ENCODE data around the gene NFE2L2. TPM values are rescaled to one million over a fixed set of nuclear protein-coding genes. Genes with fewer than 3 reads are reported as not detected.

Gene NFE2L2
- total and polyA plus RNA-seq, 9 of the 15 experiments (the other 6 are each of a cell fraction or from before 2014, with no cell fraction given) = 29.3 to 120 (median 59.3) TPM

DNA sequence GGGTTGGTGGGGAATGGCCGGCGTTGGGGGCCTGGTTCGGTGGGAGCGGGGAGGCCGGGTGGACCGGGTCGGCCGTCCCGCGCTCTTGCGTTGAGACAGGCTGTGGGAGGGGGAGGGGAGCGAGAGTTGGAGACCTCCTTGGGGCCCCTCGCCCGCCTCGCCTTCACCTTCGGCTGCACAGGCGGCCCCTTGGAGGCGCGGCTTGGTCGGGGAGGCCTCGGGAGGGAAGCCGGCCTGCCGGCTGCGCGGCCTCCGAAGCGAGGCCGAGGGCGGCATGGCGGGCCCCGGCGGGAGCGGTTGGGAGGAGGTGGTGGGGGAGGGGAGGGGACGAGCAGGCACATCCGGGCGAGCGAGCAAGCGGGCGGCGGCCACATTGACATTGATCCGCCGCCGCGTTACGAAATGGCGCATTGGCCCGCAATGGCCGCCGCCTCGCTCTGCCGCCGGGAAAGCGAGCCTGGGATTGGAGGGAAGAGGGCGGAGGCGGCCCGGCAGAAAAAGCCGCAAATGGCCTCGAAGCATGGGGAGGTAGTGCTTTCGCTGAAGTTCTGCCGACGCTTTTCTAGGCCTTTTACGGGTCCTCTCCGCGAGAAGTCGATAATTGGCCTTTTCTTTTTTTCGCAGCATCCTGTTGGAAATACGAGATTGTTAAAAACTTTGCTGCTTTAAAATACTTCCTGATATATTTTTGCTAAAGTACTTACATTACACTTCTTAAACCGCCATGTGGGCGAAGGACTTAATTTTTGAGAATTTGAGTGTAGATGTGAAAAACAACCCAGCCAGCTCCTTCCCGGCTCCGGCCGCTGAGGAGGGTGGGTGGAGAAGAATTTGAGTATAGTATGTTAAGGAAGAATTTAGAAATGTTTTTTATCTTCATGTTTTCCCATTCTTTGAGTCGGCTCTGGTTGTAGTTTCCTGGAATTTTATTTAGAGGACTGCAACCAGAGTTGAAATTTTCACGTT, 51.4 kb downstream of the NFE2L2 start (continued):
- peak; percentile 84 for TF ChIP-seq CEBPG (CRISPR knock-in tag; IDR thresholded peaks at IDR 0.05)
- peak; percentile 81 to 82 for TF ChIP-seq CEBPG (tag; conservative IDR thresholded peaks at IDR 0.05 in 1 of 2, IDR thresholded peaks at IDR 0.05 in 1 of 2)
- TF ChIP-seq, protein P1, sequence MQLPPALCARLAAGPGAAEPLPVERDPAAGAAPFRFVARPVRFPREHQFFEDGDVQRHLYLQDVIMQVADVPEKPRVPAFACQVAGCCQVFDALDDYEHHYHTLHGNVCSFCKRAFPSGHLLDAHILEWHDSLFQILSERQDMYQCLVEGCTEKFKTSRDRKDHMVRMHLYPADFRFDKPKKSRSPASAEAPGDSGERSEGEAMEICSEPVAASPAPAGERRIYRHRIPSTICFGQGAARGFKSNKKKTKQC (CRISPR knock-in tag; IDR thresholded peaks at IDR 0.05) = peak; percentile 65; the same call in 1 of the 2 replicates
- no peak; the same call in 1 of the 2 replicates for TF ChIP-seq ZSCAN32 (CRISPR knock-in tag; IDR thresholded peaks at IDR 0.05)
- no peak for TF ChIP-seq SMARCA4 (IDR thresholded peaks at IDR 0.05)
- TF ChIP-seq NFE2 (IDR thresholded peaks at IDR 0.05; ENCODE audit: low read depth) = no peak
- 0 out of 2 replicates have a peak, but pooled peaks have one; percentile 47 for TF ChIP-seq DMBX1 (CRISPR knock-in tag; IDR thresholded peaks at IDR 0.05; ENCODE audit: borderline replicate concordance)
- TF ChIP-seq, protein P2, sequence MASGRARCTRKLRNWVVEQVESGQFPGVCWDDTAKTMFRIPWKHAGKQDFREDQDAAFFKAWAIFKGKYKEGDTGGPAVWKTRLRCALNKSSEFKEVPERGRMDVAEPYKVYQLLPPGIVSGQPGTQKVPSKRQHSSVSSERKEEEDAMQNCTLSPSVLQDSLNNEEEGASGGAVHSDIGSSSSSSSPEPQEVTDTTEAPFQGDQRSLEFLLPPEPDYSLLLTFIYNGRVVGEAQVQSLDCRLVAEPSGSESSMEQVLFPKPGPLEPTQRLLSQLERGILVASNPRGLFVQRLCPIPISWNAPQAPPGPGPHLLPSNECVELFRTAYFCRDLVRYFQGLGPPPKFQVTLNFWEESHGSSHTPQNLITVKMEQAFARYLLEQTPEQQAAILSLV (tag; IDR thresholded peaks at IDR 0.05) = no peak
- TF ChIP-seq, protein P3, sequence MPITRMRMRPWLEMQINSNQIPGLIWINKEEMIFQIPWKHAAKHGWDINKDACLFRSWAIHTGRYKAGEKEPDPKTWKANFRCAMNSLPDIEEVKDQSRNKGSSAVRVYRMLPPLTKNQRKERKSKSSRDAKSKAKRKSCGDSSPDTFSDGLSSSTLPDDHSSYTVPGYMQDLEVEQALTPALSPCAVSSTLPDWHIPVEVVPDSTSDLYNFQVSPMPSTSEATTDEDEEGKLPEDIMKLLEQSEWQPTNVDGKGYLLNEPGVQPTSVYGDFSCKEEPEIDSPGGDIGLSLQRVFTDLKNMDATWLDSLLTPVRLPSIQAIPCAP (CRISPR knock-in tag; IDR thresholded peaks at IDR 0.05; ENCODE audit: borderline replicate concordance) = no peak
- TF ChIP-seq, protein P4, sequence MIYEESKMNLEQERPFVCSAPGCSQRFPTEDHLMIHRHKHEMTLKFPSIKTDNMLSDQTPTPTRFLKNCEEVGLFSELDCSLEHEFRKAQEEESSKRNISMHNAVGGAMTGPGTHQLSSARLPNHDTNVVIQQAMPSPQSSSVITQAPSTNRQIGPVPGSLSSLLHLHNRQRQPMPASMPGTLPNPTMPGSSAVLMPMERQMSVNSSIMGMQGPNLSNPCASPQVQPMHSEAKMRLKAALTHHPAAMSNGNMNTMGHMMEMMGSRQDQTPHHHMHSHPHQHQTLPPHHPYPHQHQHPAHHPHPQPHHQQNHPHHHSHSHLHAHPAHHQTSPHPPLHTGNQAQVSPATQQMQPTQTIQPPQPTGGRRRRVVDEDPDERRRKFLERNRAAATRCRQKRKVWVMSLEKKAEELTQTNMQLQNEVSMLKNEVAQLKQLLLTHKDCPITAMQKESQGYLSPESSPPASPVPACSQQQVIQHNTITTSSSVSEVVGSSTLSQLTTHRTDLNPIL (CRISPR knock-in tag; IDR thresholded peaks at IDR 0.05) = no peak
- TF ChIP-seq OTX1 (CRISPR knock-in tag; IDR thresholded peaks at IDR 0.05) = peak; percentile 58; the same call in 1 of the 2 replicates
- TF ChIP-seq TRIM24 (IDR thresholded peaks at IDR 0.05) = peak in 1 of 2 experiments; percentile 81; a peak in 2 of 4 replicates
- TF ChIP-seq, protein P5, sequence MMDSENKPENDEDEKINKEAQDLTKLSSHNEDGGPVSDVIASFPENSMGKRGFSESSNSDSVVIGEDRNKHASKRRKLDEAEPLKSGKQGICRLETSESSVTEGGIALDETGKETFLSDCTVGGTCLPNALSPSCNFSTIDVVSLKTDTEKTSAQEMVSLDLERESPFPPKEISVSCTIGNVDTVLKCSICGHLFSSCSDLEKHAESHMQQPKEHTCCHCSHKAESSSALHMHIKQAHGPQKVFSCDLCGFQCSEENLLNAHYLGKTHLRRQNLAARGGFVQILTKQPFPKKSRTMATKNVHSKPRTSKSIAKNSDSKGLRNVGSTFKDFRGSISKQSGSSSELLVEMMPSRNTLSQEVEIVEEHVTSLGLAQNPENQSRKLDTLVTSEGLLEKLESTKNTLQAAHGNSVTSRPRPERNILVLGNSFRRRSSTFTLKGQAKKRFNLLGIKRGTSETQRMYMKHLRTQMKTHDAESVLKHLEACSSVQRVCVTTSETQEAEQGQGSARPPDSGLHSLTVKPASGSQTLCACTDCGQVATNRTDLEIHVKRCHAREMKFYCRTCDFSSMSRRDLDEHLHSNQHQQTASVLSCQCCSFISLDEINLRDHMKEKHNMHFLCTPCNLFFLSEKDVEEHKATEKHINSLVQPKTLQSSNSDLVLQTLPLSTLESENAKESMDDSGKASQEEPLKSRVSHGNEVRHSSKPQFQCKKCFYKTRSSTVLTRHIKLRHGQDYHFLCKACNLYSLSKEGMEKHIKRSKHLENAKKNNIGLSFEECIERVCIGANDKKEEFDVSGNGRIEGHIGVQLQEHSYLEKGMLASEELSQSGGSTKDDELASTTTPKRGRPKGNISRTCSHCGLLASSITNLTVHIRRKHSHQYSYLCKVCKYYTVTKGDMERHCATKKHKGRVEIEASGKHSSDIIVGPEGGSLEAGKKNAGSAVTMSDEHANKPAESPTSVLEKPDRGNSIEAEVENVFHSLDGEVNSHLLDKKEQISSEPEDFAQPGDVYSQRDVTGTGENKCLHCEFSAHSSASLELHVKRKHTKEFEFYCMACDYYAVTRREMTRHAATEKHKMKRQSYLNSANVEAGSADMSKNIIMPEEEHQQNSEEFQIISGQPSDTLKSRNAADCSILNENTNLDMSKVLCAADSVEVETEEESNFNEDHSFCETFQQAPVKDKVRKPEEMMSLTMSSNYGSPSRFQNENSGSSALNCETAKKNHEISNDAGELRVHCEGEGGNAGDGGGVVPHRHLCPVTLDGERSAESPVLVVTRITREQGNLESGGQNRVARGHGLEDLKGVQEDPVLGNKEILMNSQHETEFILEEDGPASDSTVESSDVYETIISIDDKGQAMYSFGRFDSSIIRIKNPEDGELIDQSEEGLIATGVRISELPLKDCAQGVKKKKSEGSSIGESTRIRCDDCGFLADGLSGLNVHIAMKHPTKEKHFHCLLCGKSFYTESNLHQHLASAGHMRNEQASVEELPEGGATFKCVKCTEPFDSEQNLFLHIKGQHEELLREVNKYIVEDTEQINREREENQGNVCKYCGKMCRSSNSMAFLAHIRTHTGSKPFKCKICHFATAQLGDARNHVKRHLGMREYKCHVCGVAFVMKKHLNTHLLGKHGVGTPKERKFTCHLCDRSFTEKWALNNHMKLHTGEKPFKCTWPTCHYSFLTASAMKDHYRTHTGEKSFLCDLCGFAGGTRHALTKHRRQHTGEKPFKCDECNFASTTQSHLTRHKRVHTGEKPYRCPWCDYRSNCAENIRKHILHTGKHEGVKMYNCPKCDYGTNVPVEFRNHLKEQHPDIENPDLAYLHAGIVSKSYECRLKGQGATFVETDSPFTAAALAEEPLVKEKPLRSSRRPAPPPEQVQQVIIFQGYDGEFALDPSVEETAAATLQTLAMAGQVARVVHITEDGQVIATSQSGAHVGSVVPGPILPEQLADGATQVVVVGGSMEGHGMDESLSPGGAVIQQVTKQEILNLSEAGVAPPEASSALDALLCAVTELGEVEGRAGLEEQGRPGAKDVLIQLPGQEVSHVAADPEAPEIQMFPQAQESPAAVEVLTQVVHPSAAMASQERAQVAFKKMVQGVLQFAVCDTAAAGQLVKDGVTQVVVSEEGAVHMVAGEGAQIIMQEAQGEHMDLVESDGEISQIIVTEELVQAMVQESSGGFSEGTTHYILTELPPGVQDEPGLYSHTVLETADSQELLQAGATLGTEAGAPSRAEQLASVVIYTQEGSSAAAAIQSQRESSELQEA (IDR thresholded peaks at IDR 0.05; ENCODE audit: low read depth) = no peak
- TF ChIP-seq ZC3H8 (IDR thresholded peaks at IDR 0.05) = no peak
- TF ChIP-seq KAT2B (IDR thresholded peaks at IDR 0.05; ENCODE audit: low read depth, low read length) = no peak

Measured in K562 (cell line).